CD4-positive, alpha-beta T cell (primary cell): ENCODE data around the gene BRICD5. TPM values are rescaled to one million over a fixed set of nuclear protein-coding genes. Genes with fewer than 3 reads are reported as not detected.
A peak's percentile ranks its signal among the peaks of the same experiment; 100 is the strongest.

Source experiments
- ATAC-seq: fragments of 200-7000 bp; cut with Tn5 transposase; one replicate; pipeline ENCODE4 v1.10.0; 2022; ENCODE audit warnings: mild to moderate bottlenecking; ENCODE audit not compliant: poor library complexity
- CTCF ChIA-PET: fragments of 350-600 bp; sonication (Branson Sonifier 250); formaldehyde crosslinking; loops from one replicate; lab custom pipeline; 2021; ENCODE audit warnings: antibody characterized with exemption, inconsistent platforms; lab: Charles Lee
- POLR2A ChIA-PET: fragments of 350-600 bp; sonication (Branson Sonifier 250); formaldehyde crosslinking; loops from one replicate; lab custom pipeline; 2021; ENCODE audit warnings: antibody characterized with exemption, inconsistent platforms; lab: Charles Lee
- DNase-seq, 14 experiments: peaks; one replicate each; pipeline ENCODE4 v3.0.0-alpha.2; 2013 to 2020; ENCODE audit warnings: mixed read lengths in 2 of 14
- H3K27ac ChIP-seq, 2 donors: one replicate each; pipeline versions ENCODE4 v1.5.1 to v1.7.0; 2013; ENCODE audit warnings: low read length in 2 of 2, low read depth in 1 of 2, mild to moderate bottlenecking in 1 of 2
- H3K27me3 ChIP-seq, 2 experiments: 1 replicate in 1 of 2; 2 replicates in 1 of 2; pipeline versions ENCODE4 v1.6.1 to v1.7.0; 2013; ENCODE audit warnings: low read length in 2 of 2, control low read depth in 1 of 2, mild to moderate bottlenecking in 1 of 2, moderate library complexity in 1 of 2; ENCODE audit not compliant: insufficient read depth in 2 of 2, control insufficient read depth in 1 of 2
- H3K36me3 ChIP-seq: one replicate; pipeline ENCODE4 v1.6.1; 2013; ENCODE audit warnings: low read length, control low read depth; ENCODE audit not compliant: insufficient read depth
- H3K4me1 ChIP-seq: one replicate; pipeline ENCODE4 v1.6.1; 2013; ENCODE audit warnings: low read length, control low read depth; ENCODE audit not compliant: insufficient read depth
- H3K4me3 ChIP-seq: one replicate; pipeline ENCODE4 v1.5.1; 2013; ENCODE audit warnings: mild to moderate bottlenecking, low read length, moderate library complexity
- H3K9me3 ChIP-seq, 2 experiments: 1 replicate in 1 of 2; 2 replicates in 1 of 2; pipeline versions ENCODE4 v1.6.1 to v1.7.0; 2013; ENCODE audit warnings: low read length in 2 of 2, mild to moderate bottlenecking in 2 of 2, control low read depth in 1 of 2, moderate library complexity in 1 of 2; ENCODE audit not compliant: control insufficient read depth in 1 of 2, insufficient read depth in 1 of 2
- H3K27ac Mint-ChIP-seq: one replicate; pipeline ENCODE4 v1.8.0; 2020; ENCODE audit warnings: mixed read lengths
- H3K27me3 Mint-ChIP-seq: one replicate; pipeline ENCODE4 v1.8.0; 2021; ENCODE audit warnings: mixed read lengths
- H3K36me3 Mint-ChIP-seq: one replicate; pipeline ENCODE4 v1.8.0; 2021; ENCODE audit warnings: low read depth, mixed read lengths
- H3K4me1 Mint-ChIP-seq: one replicate; pipeline ENCODE4 v1.8.0; 2021; ENCODE audit warnings: low read depth, mixed read lengths
- H3K4me3 Mint-ChIP-seq: one replicate; pipeline ENCODE4 v1.8.0; 2020; ENCODE audit warnings: mild to moderate bottlenecking, mixed read lengths
- H3K9me3 Mint-ChIP-seq: one replicate; pipeline ENCODE4 v1.8.0; 2020; ENCODE audit warnings: mixed read lengths
- intact Hi-C, 2 experiments: fragments of 100-400 bp; cut with DNase I in 1 of 2; cut with micrococcal nuclease in 1 of 2; formaldehyde crosslinking; loops; one replicate each; pipeline versions ENCODE4 v1.15.1 to v1.9.0; 2023 to 2025; cut with DNase I, micrococcal nuclease
- total RNA-seq, 174 experiments: library from RNA in 2 of 174; stranded (reverse) in 2 of 174; gene quantifications; one replicate each; pipeline ENCODE4 v1.2.3 and lab custom pipeline; 2021 to 2026
- TF ChIP-seq, protein P1 (sequence below): fragments of 200-600 bp; IDR thresholded peaks from one replicate; pipeline ENCODE4 v1.8.0; 2022; ENCODE audit warnings: antibody characterized with exemption, mild to moderate bottlenecking

BRICD5 gene
- total RNA-seq, 2 experiments from 2014 or later, result 4.2 to 5.0 TPM

DNA sequence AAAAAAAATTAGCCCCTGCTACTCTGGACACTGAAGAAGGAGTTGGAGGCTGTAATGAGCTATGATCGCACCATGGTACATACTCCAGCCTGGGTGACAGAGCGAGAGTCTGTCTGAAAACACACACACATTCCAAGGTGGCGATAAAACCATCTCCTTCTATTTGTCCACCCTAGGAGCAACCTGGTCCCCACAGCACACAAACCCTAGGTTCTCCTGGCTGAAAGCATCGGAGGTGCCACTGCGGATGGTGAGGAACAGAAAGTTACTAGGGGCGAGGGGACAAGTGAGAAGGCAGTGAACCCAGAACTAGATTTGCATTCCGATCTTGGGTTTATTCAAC is 42.1 kb upstream of the BRICD5 start:
- ATAC-seq (no peak), DNase-seq (no peak)
- H3K27me3 ChIP-seq, result no peaks in the 10 kb centered on the region
- peaks cover 30% of the 10 kb centered on the region for H3K36me3 ChIP-seq
- intact Hi-C loops, result loop anchor here (2.0 to 10.0 kb wide), 3 partner anchors 45 to 228 kb away; partner anchors contain the start of genes MLST8 (in 1 of the 2) and NHERF2 (in 1 of the 2)
- H3K9me3 Mint-ChIP-seq, result no peaks in the 10 kb centered on the region
- POLR2A ChIA-PET, result interaction anchor here (0.6 to 3.0 kb wide), 6 partner anchors 11 to 207 kb away, joined by 3 to 18 read pairs (median 12); partner anchors contain the start of genes PGP, RNPS1, TEDC2 and TRAF7
- H3K36me3 Mint-ChIP-seq, result peaks cover 61% of the 10 kb centered on the region
- TF ChIP-seq, protein P1, sequence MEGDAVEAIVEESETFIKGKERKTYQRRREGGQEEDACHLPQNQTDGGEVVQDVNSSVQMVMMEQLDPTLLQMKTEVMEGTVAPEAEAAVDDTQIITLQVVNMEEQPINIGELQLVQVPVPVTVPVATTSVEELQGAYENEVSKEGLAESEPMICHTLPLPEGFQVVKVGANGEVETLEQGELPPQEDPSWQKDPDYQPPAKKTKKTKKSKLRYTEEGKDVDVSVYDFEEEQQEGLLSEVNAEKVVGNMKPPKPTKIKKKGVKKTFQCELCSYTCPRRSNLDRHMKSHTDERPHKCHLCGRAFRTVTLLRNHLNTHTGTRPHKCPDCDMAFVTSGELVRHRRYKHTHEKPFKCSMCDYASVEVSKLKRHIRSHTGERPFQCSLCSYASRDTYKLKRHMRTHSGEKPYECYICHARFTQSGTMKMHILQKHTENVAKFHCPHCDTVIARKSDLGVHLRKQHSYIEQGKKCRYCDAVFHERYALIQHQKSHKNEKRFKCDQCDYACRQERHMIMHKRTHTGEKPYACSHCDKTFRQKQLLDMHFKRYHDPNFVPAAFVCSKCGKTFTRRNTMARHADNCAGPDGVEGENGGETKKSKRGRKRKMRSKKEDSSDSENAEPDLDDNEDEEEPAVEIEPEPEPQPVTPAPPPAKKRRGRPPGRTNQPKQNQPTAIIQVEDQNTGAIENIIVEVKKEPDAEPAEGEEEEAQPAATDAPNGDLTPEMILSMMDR, result no peak
- H3K27me3 Mint-ChIP-seq, result no peaks in the 10 kb centered on the region
- H3K4me1 Mint-ChIP-seq, result peaks cover 11% of the 10 kb centered on the region
- peak overlapping the region; percentile 65 for H3K4me3 Mint-ChIP-seq
- CTCF ChIA-PET, result interaction anchor here (1.8 kb wide), 1 partner anchor 58 kb away, joined by 8 read pairs; no protein-coding TSS in a partner anchor
- H3K4me1 ChIP-seq, result peaks cover 19% of the 10 kb centered on the region
- H3K4me3 ChIP-seq, result no peak overlapping the region
- H3K27ac Mint-ChIP-seq, result peak overlapping the region; percentile 93
- H3K9me3 ChIP-seq, result no peaks in the 10 kb centered on the region
- H3K27ac ChIP-seq, result no peak overlapping the region

DNA sequence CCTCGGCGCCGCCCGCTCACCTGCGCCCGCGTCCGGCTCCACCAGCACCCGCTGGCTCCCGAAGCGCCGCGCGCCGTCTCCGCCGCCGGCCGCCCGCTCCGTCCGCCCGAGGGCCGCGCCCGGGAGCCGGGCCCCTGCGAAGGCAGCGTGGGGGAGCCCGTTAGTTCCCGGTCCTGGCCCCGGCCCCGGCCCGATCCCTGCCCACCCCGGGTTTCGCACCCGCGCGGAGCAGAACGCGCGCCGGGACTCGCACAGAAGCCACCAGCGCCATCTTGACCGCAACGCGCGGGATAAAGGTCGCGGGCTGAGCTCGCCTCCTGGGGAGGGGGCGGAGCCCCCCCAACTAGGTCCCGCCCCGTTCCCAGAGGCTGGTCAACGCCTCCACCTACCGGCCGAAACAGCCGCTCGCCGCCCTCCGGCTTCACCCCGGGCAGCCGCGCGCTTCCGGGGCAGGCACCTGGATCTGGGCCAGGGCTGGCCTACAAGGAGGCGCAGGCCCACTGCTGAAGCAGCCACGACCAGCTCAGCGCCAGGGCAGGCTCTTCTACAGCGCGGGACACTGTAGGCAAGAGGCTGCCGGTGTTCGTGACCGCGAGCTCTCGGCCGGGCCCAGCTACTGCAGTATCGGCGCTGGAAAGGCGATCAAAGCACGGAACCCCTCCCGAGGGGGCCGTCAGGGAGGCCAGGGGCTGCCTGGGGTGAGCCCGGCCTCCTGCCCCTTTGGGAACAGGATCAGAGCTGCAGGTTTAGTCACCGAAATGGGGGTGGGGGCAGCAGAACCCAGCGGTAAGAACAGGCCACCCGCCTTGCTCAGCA is 40.8 kb upstream of the BRICD5 start, which contains the start of gene ECI1:
ECI1 (minus strand) TSS at position 292 of the 816 bp plus-strand sequence; CDS start at position 271, 21 bp downstream.
- ATAC-seq (peak; percentile 68), DNase-seq (peak; percentile 54 to 92 (median 75))
- Mint-ChIP-seq H3K27ac (peak within 1 kb of the TSS; percentile 93), H3K36me3 (peaks cover 48% of the 10 kb centered on the region), H3K4me3 (peak within 1 kb of the TSS; percentile 92), H3K9me3 (no peaks in the 10 kb centered on the region), H3K27me3 (no peaks in the 10 kb centered on the region), H3K4me1 (peaks cover 11% of the 10 kb centered on the region)
- Histone ChIP-seq H3K4me3 (peak within 1 kb of the TSS; percentile 66), H3K27me3 (no peaks in the 10 kb centered on the region), H3K9me3 (no peaks in the 10 kb centered on the region), H3K4me1 (peaks cover 19% of the 10 kb centered on the region), H3K36me3 (peaks cover 21% of the 10 kb centered on the region), H3K27ac (peak within 1 kb of the TSS; percentile 53 to 80)
- intact Hi-C loops, result loop anchor here (2.0 to 10.0 kb wide), 5 partner anchors 17 to 227 kb away; partner anchors contain the start of genes MLST8 (in 2 of the 2), NHERF2 (in 1 of the 2) and RNPS1 (in 1 of the 2)
- ChIA-PET POLR2A (interaction anchor here (0.8 to 3.0 kb wide), 15 partner anchors 12 to 631 kb away, joined by 3 to 18 read pairs (median 5); partner anchors contain the start of genes ABCA3, AMDHD2, ATP6V0C and FLYWCH2), CTCF (interaction anchor here (1.0 to 1.8 kb wide), 3 partner anchors 11 to 57 kb away, joined by 4 to 8 read pairs (median 5); partner anchors contain the start of gene PGP)
- TF ChIP-seq, protein P1, result peak; percentile 44

DNA sequence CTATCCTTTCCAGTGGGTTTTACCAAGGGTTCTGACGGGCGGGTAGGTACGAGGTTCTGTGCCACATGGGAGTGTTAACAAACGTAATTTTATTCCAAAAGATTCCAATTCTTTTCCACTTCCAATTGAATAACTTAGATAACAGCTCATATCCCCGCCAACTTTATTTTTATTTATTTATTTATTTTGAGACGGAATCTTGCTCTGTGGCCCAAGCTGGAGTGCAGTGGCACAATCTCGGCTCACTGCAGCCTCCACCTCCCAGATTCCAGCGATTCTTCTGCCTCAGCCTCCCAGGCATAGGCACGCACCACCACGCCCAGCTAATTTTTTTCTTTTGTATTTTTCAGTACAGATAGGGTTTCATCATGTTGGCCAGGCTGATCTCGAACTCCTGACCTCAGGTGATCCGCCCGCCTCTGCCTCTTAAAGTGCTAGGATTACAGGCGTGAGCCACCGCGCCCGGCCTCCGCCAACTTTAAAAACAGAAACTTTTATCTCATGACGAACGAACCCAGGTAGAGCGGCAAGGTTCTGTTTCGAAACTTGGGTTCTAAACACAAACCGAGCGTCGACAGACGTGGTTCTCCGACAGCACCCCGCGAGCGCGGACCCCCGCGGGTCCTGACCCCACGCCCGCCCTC is 40.1 kb upstream of the BRICD5 start:
- peak overlapping the region; percentile 66 for H3K4me3 ChIP-seq
- Mint-ChIP-seq H3K36me3 (peaks cover 41% of the 10 kb centered on the region), H3K4me1 (peaks cover 11% of the 10 kb centered on the region), H3K4me3 (peak overlapping the region; percentile 92), H3K27ac (peak overlapping the region; percentile 93), H3K27me3 (no peaks in the 10 kb centered on the region), H3K9me3 (no peaks in the 10 kb centered on the region)
- TF ChIP-seq, protein P1, result no peak
- DNase-seq, result peak in 12 of 14 experiments; percentile 9 to 68 (median 48)
- H3K4me1 ChIP-seq, result peaks cover 19% of the 10 kb centered on the region
- H3K36me3 ChIP-seq, result peaks cover 20% of the 10 kb centered on the region
- CTCF ChIA-PET, result interaction anchor here (1.2 to 1.8 kb wide), 2 partner anchors 36 to 56 kb away, joined by 5 to 8 read pairs; partner anchors contain the start of gene PGP
- intact Hi-C loops, result loop anchor here (2.0 to 10.0 kb wide), 4 partner anchors 18 to 226 kb away; partner anchors contain the start of genes MLST8 (in 2 of the 2), NHERF2 (in 1 of the 2) and RNPS1 (in 1 of the 2)
- H3K27me3 ChIP-seq, result no peaks in the 10 kb centered on the region
- H3K27ac ChIP-seq, result peak overlapping the region; percentile 21 to 64
- POLR2A ChIA-PET, result interaction anchor here (0.6 to 3.0 kb wide), 14 partner anchors 16 to 1046 kb away, joined by 3 to 18 read pairs (median 5); partner anchors contain the start of genes ABCA3, AMDHD2, MLST8 and NUBP2
- peak; percentile 26 for ATAC-seq
- H3K9me3 ChIP-seq, result no peaks in the 10 kb centered on the region
